Neural progenitor cell (in vitro differentiated cells): ENCODE data around the gene NIBAN1.

ENCODE experiments used
- EZH2 ChIP-seq: fragments of 200-600 bp; sonication (generic); IDR thresholded peaks from 2 replicates; pipeline ENCODE4 v1.6.1; 2017; ENCODE audit warnings: antibody characterized with exemption, mild to moderate bottlenecking, moderate library complexity
- EZH2phosphoT487 ChIP-seq: fragments of 200-600 bp; sonication (generic); IDR thresholded peaks from 2 replicates; pipeline ENCODE4 v1.6.1; 2017; ENCODE audit warnings: antibody characterized with exemption
- TF ChIP-seq, protein P1 (sequence below): fragments of 200-600 bp; sonication (generic); IDR thresholded peaks from 2 replicates; pipeline ENCODE4 v1.5.1; 2017; ENCODE audit warnings: antibody characterized with exemption, mild to moderate bottlenecking

DNA sequence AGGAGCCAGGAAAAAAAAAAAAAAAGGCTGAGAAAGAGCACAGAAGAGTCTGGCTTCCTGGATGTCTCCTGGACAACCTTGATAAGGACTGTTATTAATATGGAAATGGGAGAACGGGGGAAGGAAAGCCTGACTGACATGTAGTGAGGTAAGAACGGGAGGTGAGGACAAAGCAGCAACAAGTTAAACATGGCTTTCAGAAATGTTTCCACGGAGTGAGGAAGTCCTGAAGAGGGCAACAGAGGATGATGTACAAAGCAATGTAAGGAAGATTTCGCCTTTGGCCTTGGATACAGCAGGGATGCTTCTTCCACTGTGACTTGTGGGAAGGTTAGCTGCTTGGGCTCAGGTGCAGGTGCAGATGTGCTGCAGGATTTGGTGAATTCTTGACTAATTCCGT, 11.9 kb upstream of the NIBAN1 start:
- TF ChIP-seq, protein P1, sequence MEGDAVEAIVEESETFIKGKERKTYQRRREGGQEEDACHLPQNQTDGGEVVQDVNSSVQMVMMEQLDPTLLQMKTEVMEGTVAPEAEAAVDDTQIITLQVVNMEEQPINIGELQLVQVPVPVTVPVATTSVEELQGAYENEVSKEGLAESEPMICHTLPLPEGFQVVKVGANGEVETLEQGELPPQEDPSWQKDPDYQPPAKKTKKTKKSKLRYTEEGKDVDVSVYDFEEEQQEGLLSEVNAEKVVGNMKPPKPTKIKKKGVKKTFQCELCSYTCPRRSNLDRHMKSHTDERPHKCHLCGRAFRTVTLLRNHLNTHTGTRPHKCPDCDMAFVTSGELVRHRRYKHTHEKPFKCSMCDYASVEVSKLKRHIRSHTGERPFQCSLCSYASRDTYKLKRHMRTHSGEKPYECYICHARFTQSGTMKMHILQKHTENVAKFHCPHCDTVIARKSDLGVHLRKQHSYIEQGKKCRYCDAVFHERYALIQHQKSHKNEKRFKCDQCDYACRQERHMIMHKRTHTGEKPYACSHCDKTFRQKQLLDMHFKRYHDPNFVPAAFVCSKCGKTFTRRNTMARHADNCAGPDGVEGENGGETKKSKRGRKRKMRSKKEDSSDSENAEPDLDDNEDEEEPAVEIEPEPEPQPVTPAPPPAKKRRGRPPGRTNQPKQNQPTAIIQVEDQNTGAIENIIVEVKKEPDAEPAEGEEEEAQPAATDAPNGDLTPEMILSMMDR, result no peak
- TF ChIP-seq EZH2, result no peak
- no peak for TF ChIP-seq EZH2phosphoT487
